ENCODE results near the gene SYNE2.

The SYNE2 gene

GRCh38 chr14:63910583-63911363, 58.0 kb downstream of the SYNE2 start:
- no peak for DNase-seq

GRCh38 chr14:63911404-63911803, 58.6 kb downstream of the SYNE2 start:
- no peak for DNase-seq

GRCh38 chr14:63912286-63912685, 59.5 kb downstream of the SYNE2 start:
- DNase-seq: no peak

GRCh38 chr14:63918411-63918810, 65.6 kb downstream of the SYNE2 start:
- DNase-seq: no peak

- DNase-seq: no peak
Measured at GRCh38 chr14:63922696-63923421, 70.1 kb downstream of the SYNE2 start.

- DNase-seq: no peak
Measured at GRCh38 chr14:63923422-63923752, 70.6 kb downstream of the SYNE2 start.

GRCh38 chr14:63924375-63924774, 71.6 kb downstream of the SYNE2 start:
- DNase-seq: no peak

GRCh38 chr14:63926641-63927040, 73.8 kb downstream of the SYNE2 start:
- DNase-seq: no peak

- no peak for DNase-seq
Measured at GRCh38 chr14:63928744-63929174, 76.0 kb downstream of the SYNE2 start.

GRCh38 chr14:63933110-63933509, 80.3 kb downstream of the SYNE2 start:
- DNase-seq: no peak

- DNase-seq: no peak
Measured at GRCh38 chr14:63933711-63934110, 80.9 kb downstream of the SYNE2 start.

GRCh38 chr14:63938198-63939005, 85.6 kb downstream of the SYNE2 start:
- no peak for DNase-seq

GRCh38 chr14:63939006-63939270, 86.1 kb downstream of the SYNE2 start:
- DNase-seq: no peak

- DNase-seq: no peak
Measured at GRCh38 chr14:63940387-63940786, 87.6 kb downstream of the SYNE2 start.

- no peak for DNase-seq
Measured at GRCh38 chr14:63941023-63941422, 88.2 kb downstream of the SYNE2 start.

- no peak for DNase-seq
Measured at GRCh38 chr14:63949696-63950095, 96.9 kb downstream of the SYNE2 start.

GRCh38 chr14:63951021-63951420, 98.2 kb downstream of the SYNE2 start:
- no peak for DNase-seq

GRCh38 chr14:63951429-63951828, 98.6 kb downstream of the SYNE2 start:
- no peak for DNase-seq

GRCh38 chr14:63952053-63952932, 99.5 kb downstream of the SYNE2 start:
- no peak for DNase-seq

GRCh38 chr14:63952933-63953437, 100.2 kb downstream of the SYNE2 start:
- DNase-seq: no peak

- DNase-seq: no peak
Measured at GRCh38 chr14:63956326-63956725, 103.5 kb downstream of the SYNE2 start.

- DNase-seq: no peak
Measured at GRCh38 chr14:63960926-63961567, 108.2 kb downstream of the SYNE2 start.

Data from midbrain (tissue), 1 donor.